NK-92 (cell line): Measurements from ENCODE around the gene SPO11.

Experiments used
- DNase-seq: peaks from one replicate; lab custom pipeline; 2025; ENCODE audit not compliant: unreplicated experiment; lab: John Stamatoyannopoulos, UW

Gene SPO11

GRCh38 chr20:57389695-57390603 lies 60.3 kb downstream of the SPO11 start:
- DNase-seq: no peak

- no peak for DNase-seq
These were observed 61.2 kb downstream of the SPO11 start, which contains the start of gene RBM38 for GRCh38 chr20:57390604-57391438. TSS of gene RBM38 (plus strand) at chr20:57391396. CDS start at chr20:57391582, 186 bp downstream.

GRCh38 chr20:57391439-57392301 lies 62.1 kb downstream of the SPO11 start:
- DNase-seq: no peak

GRCh38 chr20:57392512-57393271 lies 63.1 kb downstream of the SPO11 start:
- peak; percentile 25 for DNase-seq
